ENCODE measurements around the gene HOXA7.

DNA sequence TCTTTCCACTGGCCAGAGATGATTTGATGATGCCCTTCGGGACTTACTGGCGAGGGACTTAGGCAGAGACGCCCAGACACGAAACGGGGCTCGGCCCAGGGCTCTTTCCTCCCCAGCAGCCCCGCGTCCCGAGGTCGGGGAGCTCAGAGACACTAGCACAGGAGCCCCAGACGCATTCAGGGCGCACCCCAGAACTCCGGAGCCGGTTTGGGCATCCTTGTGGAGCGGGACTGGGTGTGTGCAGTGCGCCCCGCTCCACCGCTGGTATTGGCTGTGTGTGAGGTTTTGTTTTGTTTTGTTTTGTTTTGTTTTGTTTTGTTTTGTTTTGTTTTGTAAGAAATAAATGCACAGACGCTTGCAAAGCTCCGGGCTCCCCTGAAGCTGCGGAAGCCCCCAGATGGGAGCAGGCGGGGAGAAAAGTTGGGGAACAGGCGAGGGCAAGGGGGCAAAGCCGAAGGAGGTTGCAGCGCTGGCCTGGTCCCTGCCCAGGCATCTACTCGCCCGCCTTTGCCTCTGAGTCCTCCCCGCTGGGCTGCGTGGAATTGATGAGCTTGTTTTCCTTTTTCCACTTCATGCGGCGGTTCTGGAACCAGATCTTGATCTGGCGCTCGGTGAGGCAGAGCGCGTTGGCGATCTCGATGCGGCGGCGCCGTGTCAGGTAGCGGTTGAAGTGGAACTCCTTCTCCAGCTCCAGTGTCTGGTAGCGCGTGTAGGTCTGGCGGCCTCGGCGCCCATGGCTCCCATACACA lies 11.1 kb downstream of the HOXA7 start:
- TF ChIP-seq, protein P1, sequence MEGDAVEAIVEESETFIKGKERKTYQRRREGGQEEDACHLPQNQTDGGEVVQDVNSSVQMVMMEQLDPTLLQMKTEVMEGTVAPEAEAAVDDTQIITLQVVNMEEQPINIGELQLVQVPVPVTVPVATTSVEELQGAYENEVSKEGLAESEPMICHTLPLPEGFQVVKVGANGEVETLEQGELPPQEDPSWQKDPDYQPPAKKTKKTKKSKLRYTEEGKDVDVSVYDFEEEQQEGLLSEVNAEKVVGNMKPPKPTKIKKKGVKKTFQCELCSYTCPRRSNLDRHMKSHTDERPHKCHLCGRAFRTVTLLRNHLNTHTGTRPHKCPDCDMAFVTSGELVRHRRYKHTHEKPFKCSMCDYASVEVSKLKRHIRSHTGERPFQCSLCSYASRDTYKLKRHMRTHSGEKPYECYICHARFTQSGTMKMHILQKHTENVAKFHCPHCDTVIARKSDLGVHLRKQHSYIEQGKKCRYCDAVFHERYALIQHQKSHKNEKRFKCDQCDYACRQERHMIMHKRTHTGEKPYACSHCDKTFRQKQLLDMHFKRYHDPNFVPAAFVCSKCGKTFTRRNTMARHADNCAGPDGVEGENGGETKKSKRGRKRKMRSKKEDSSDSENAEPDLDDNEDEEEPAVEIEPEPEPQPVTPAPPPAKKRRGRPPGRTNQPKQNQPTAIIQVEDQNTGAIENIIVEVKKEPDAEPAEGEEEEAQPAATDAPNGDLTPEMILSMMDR (IDR thresholded peaks at IDR 0.05) = no peak
- peak; percentile 89 for TF ChIP-seq EZH2 (IDR thresholded peaks at IDR 0.05)

Data from neural progenitor cell (in vitro differentiated cells).